Activated CD8-positive, alpha-beta memory T cell treated with anti-CD3 and anti-CD28 coated beads, Interleukin-2, amount 50 U/mL, for 4 hours (primary cell): ENCODE data around the gene ABR.
"Not testable (repeated sequence)": the region's sequence is repeated elsewhere in the genome, so short reads cannot be mapped to it uniquely, and the experiment has no call there.

ENCODE experiments used
- DNase-seq: peaks from one replicate; pipeline ENCODE4 v3.0.0-alpha.2; 2020

Gene ABR

DNA sequence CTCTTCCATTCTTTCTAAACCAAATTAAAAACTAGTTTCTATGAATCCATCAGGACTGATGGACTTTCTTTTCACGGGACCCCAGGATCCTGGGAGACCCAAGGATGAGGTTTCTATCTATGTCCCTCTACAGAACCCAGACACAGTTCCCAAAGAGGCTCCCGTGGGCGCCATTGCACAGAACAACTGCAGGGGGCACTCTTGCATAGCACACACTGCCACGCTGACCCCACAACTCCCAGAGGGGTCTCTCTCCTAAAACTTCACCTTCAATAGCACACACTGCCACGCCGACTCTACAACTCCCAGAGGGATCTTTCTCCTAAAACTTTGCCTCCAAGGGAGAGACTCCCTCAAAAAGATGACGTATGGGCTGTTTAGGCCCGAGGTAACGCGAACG, 9.0 kb downstream of the ABR start:
- DNase-seq, result no peak

DNA sequence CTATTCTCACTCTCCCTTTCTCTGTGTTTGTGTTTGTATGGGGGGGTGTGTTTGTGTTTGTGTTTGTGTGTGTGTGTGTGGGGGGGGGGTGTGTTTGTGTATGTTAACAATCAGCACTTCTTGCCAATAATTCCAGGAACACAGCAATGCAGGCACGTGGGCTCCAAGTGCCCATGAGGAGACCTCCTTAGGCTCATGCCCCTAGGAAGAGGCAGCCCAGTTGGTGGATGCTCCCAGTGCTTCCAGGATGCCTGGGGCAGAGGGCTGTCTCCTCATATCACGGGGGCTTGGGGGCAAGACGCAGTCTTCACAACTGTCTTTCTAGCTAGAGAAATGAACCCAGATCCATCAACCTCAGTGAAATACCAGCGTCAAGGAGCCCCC, 9.9 kb downstream of the ABR start:
- no peak for DNase-seq

- DNase-seq, result no peak
Observed at GRCh38 chr17:1169221-1169928, 10.4 kb downstream of the ABR start.

DNA sequence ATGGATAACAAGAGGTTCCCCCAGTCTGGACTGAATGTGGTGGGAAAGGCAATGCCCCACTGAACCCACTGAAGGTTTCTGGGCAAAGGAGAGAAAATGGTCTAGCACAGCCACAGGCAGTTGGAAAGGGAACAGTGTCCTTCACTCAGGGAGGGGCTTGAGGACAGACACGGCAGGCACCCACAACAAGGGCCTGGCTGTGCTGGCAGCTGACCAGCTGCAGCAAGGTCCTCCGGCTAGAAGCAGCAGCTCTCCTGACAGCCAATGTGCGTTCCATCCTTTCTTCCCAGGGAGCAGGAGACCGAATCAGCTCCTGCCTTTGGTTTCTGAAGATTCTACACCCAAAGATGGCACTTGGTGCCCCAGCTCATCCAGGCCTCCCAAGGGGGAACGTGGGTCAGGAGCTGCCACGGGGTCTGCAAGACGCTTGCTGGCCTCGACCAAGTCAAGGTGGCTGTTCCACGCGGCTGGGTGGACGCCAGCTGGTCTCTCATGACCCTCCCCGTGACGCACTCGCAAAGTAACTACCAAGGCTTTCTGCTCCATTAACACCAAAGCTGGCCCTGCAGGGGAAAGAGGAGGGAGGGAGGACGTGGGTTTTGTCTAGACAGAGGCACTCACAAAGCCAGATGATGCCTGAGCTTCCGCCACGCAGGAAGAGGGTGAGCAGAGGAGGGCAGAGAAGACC, 11.1 kb downstream of the ABR start:
- no peak for DNase-seq

DNA sequence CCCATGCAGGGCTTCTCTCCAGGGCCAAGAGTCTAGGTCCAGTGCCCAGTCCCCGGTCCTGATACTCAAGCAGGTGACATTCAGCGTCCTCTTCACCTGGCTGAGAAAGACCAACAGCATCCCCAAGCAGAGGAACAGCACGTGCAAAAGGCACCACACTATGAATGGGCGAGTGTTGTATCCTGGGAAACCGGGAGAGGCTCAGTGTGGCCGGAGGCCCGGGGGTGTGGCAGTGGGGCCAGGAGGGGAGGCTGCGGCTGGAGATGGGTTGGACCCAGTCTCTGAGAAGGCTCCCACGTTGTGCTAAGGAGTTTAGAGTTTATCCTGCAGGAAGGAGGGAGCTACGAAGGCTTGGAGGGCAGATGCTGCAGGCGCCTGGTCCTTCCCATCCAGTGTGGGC, 13.5 kb downstream of the ABR start:
- no peak for DNase-seq

DNA sequence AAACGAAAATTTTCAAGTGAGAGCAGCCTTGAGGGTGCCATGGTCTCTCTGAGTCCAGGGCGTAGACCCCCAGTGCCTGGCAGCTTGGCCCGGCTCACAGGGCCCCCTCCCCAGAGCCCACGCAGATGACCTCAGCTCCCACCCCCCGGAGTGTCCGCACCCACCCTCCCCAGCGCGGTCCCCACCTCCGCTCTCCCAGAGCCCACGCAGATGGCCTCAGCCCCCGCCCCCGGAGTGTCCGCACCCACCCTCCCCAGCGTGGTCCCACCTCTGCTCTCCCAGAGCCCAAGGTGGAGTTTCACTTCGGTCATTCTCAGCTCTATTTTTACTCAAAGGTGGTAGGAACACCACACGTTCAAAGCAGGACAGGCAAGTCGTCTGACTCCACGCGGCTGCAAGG, 13.9 kb downstream of the ABR start:
- no peak for DNase-seq

DNA sequence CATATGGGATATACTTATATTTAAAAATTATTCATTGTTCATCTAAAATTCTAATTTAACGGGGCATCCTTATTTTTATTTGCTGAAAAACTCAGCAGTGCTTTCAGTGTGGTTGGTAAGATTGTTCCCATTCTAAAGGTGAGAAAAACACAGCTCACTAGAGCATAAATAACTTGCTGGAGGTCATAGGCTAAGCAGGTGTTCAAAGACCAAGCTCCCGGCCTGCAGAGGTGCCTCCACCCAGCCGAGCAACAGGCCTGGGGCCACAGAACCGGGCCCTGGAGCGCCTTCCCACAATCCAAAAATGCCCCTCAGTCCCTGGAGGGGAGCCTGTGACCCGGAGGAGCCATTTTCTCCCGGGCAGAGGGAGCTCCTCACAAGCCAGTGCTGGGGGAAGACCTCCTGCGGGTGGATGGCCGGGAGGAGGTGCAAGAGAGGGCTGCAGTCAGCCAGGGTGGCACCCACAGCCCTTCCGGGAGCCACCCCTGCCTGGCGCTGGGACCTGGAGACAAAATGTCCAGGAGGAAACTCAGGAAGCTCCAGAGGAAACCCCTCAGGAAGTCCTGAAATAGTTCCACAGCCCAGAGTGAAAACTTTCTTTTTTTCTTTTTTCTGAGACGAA, 14.7 kb downstream of the ABR start:
- no peak for DNase-seq

- no peak for DNase-seq
Observed at GRCh38 chr17:1162116-1162855, 17.5 kb downstream of the ABR start.

GRCh38 chr17:1160591-1161390, 19.0 kb downstream of the ABR start:
- DNase-seq, result no peak

DNA sequence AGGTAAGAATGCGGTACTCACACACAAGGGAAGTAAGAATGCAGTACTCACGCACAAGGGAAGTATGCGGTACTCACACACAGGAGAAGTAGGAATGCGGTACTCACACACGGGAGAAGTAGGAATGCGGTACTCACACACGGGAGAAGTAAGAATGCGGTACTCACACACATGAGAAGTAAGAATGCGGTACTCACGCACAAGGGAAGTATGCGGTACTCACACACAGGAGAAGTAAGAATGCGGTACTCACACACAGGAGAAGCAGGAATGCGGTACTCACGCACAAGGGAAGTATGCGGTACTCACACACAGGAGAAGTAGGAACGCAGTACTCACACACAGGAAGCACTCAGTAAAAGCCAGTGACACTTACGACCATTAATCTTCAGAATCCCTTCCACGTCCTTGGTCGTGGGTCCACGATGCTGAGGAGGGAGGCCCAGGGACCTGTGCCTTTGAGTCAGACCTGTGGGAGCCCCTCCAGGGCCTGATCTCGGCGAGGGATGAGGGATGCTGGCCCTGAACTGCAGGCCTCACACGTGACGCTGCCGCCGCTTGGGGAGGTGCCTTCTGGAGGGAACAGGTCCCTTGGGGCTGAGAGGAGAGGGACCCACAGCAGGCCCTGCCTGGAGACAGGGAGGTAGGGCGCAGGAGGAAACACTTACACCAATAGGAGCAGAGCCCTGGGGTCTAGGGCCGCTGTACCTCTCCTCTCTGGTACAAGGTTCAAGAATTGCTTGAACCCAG, 20.2 kb downstream of the ABR start:
- no peak for DNase-seq

DNA sequence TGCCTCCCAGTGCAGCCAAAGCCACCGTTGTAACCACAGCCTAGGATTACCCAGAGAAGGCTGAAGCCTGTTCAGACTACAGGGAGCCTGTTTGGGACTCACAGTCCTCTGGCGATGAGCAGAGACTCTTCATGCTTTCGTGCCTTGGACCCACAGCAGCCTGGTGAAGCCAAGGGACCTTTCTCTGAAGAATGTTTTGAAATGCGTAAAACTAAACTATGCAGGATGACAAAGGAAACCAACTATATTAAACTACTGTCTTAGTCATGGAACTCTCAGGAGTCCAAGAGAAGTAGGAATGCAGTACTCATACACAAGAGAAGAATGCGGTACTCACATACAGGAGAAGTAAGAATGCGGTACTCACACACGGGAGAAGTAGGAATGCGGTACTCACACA, 20.9 kb downstream of the ABR start:
- DNase-seq, result no peak

DNA sequence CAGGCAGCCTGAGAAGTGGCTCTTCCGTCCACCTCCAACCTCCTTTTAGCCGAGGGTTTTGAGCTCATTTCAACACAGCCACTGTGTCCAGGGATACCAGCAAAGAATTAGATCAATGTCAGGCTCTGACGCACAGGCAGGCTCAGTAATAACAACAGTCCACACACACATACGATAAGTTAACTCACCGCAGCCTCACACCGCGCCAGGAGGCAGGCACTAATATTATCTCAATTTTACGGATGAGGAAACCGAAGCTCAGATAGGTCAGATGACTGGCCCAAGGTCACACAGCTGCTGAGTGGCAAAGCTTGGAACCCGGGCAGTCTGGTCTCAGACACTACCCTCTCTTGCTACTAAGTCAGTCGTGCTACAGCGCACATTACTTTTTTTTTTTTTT, 22.9 kb downstream of the ABR start:
- DNase-seq, result no peak

GRCh38 chr17:1154704-1155103, 25.1 kb downstream of the ABR start:
- no peak for DNase-seq

GRCh38 chr17:1153795-1154546, 25.8 kb downstream of the ABR start:
- DNase-seq, result no peak

DNA sequence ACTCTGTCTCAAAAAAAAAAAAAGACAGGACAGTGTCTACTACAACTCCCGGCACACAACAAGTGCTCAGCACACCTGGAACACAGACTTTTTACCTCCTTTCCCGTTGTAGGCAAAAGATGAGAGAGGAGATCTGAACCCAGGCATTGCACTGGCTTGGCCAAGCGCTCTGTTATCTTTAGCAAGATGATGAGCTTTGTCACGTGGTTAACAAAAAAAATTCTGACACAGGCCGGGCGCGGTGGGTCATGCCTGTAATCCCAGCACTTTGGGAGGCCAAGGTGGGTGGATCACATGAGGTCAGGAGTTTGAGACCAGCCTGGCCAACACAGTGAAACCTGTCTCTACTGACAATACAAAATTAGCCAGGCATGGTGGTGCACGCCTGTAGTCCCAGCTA, 27.2 kb downstream of the ABR start:
- DNase-seq, result not testable (repeated sequence)

DNA sequence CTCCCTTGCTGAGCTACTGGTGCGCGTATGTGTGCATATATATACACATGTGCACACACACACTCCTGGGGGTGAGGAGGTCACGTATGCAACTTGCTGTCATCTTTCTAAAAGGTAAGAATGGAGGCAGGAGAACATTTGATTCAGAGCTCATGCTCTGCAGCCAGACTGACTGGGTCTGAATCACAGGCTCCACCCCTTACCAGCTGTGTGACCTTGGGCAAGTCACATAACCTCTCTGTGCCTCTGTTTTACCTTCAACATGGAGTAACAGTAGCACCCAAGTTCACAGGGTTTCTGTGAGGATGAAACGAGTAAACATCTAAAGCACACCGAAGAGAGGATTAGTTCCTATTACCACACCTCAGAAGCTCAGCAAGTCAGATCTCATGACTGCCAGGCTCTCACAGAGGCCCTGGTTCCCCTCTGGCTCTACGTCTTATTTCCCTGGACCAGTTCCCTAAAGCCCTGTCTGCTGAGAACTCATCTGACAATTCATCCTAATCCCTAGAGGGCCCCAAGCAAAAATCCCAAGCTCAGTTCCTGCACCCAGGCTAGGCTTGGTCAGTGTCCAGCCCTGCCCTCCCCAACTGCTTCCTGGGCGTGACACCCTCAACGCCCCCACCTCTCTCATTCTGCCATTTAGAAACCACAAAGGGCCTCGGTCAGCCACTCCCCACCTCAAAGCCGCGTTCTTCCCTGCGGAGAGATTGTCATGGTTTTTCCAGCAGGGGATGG, 28.7 kb downstream of the ABR start:
- DNase-seq, result no peak

GRCh38 chr17:1149869-1150268, 29.9 kb downstream of the ABR start:
- no peak for DNase-seq

GRCh38 chr17:1147664-1148063, 32.1 kb downstream of the ABR start:
- DNase-seq, result no peak

- no peak for DNase-seq
Observed at GRCh38 chr17:1146561-1147265, 33.1 kb downstream of the ABR start.
